HepG2 (cell line): ENCODE data around the gene KLF13. TPM values are rescaled to one million over a fixed set of nuclear protein-coding genes. Genes with fewer than 3 reads are reported as not detected.

ENCODE experiments used
- ATAC-seq: fragments of 200-7000 bp; cut with Tn5 transposase; 3 replicates; pipeline ENCODE4 v1.9.1; 2020; ENCODE audit warnings: mild to moderate bottlenecking, moderate library complexity
- BruUV-seq: library from RNA; stranded (reverse); fragments of 400-500 nt; replicated peaks from 2 replicates; lab custom pipeline; 2021; lab: Mats Ljungman, UMichigan
- CTCF ChIA-PET: fragments of 300-600 bp; formaldehyde crosslinking; extraction: SDS; loops from one replicate; lab custom pipeline; 2021; ENCODE audit warnings: low total read pairs, inconsistent platforms, low intra/inter-chr PET ratio; lab: Yijun Ruan, JAX
- POLR2A ChIA-PET: fragments of 350-600 bp; sonication (Branson Sonifier 250); formaldehyde crosslinking; loops from one replicate; lab custom pipeline; 2020; ENCODE audit warnings: antibody characterized with exemption, inconsistent platforms; lab: Yijun Ruan, JAX
- DNase-seq: peaks from one replicate; pipeline ENCODE4 v3.0.0-alpha.2; 2015; ENCODE audit warnings: low spot score
- FAIRE-seq: peaks from 3 replicates; lab custom pipeline; 2011; peaks lifted over from hg19 to GRCh38; lab: Jason Lieb, UNC
- H2AFZ ChIP-seq: one replicate; pipeline ENCODE4 v1.6.1; 2011; ENCODE audit warnings: low read length, inconsistent platforms
- H3K27ac ChIP-seq: fragments of 300-600 bp; 3 replicates; pipeline ENCODE4 v1.8.0; 2011; ENCODE audit warnings: mixed run types, mild to moderate bottlenecking, mixed read lengths, low read length, inconsistent platforms; ENCODE audit not compliant: insufficient read depth; ENCODE audit errors: extremely low read length
- H3K27me3 ChIP-seq, 2 experiments: fragments of 200-600 bp in 1 of 2; 2 replicates in 1 of 2; 3 replicates in 1 of 2; pipeline versions ENCODE4 v1.6.0 to v1.8.0; 2011; ENCODE audit warnings: low read length in 2 of 2, mild to moderate bottlenecking in 2 of 2, moderate library complexity in 2 of 2, inconsistent platforms in 1 of 2; ENCODE audit not compliant: insufficient read depth in 2 of 2, control insufficient read depth in 1 of 2
- H3K36me3 ChIP-seq, 2 experiments: fragments of 200-600 bp in 1 of 2; replicated peaks in 1 of 2; 2 replicates in 1 of 2; 3 replicates in 1 of 2; pipeline versions ENCODE4 v1.5.1 to v1.8.0; 2011; ENCODE audit warnings: low read length in 2 of 2, inconsistent platforms in 1 of 2; ENCODE audit not compliant: insufficient read depth in 2 of 2, control insufficient read depth in 1 of 2
- H3K4me1 ChIP-seq: 2 replicates; pipeline ENCODE4 v1.5.1; 2012; ENCODE audit warnings: low read length, inconsistent platforms; ENCODE audit not compliant: insufficient read depth
- H3K4me2 ChIP-seq: 2 replicates; pipeline ENCODE4 v1.6.0; 2011; ENCODE audit warnings: low read depth, low read length, inconsistent platforms
- H3K4me3 ChIP-seq, 3 experiments: fragments of 200-600 bp in 1 of 3; sonication (generic), shearing (Covaris generic) in 1 of 3; replicated peaks in 1 of 3; 2 replicates each; pipeline ENCODE4 v1.5.1; 2011 to 2016; ENCODE audit warnings: low read length in 3 of 3, inconsistent platforms in 2 of 3, low read depth in 2 of 3, mild to moderate bottlenecking in 2 of 3, control low read depth in 1 of 3, mixed read lengths in 1 of 3; ENCODE audit not compliant: insufficient read depth in 1 of 3
- H3K79me2 ChIP-seq: one replicate; pipeline ENCODE4 v1.6.1; 2011; ENCODE audit warnings: low read length, inconsistent platforms; ENCODE audit not compliant: insufficient read depth
- H3K9ac ChIP-seq: 2 replicates; pipeline ENCODE4 v1.6.0; 2011; ENCODE audit warnings: mild to moderate bottlenecking, low read depth, low read length, inconsistent platforms; ENCODE audit not compliant: insufficient read depth
- H3K9me3 ChIP-seq: 2 replicates; pipeline ENCODE4 v1.5.1; 2012; ENCODE audit warnings: mild to moderate bottlenecking, low read length
- H4K20me1 ChIP-seq: 2 replicates; pipeline ENCODE4 v1.6.0; 2011; ENCODE audit warnings: inconsistent platforms, mild to moderate bottlenecking, low read length, moderate library complexity; ENCODE audit not compliant: insufficient read depth
- CBX5 ChIP-seq: sonication (generic); formaldehyde crosslinking; IDR thresholded peaks from 2 replicates; pipeline ENCODE4 v1.4.0; 2020; ENCODE audit warnings: missing genetic modification reagents, borderline replicate concordance
- HNRNPUL1 ChIP-seq: fragments of 200-400 bp; formaldehyde crosslinking; IDR thresholded peaks from 2 replicates; pipeline ENCODE4 v1.6.1; 2017; ENCODE audit warnings: low read depth, mild to moderate bottlenecking, low read length, moderate library complexity
- MBD4 ChIP-seq: IDR thresholded peaks from 2 replicates; pipeline ENCODE4 v1.6.1; 2012; ENCODE audit warnings: low read length, inconsistent platforms, borderline replicate concordance
- SAFB2 ChIP-seq: sonication (generic); formaldehyde crosslinking; IDR thresholded peaks from 2 replicates; pipeline ENCODE4 v1.5.1; 2020; ENCODE audit warnings: missing genetic modification reagents, low read depth, mild to moderate bottlenecking, borderline replicate concordance
- SETDB1 ChIP-seq: sonication (generic); formaldehyde crosslinking; IDR thresholded peaks from 2 replicates; pipeline ENCODE4 v1.5.1; 2020; ENCODE audit warnings: missing genetic modification reagents, mild to moderate bottlenecking, borderline replicate concordance
- SRY ChIP-seq: sonication (generic); formaldehyde crosslinking; IDR thresholded peaks from 2 replicates; pipeline ENCODE4 v1.8.0; 2022; ENCODE audit warnings: mild to moderate bottlenecking, missing genetic modification reagents
- TMF1 ChIP-seq: sonication (generic); formaldehyde crosslinking; IDR thresholded peaks from 2 replicates; pipeline ENCODE4 v1.8.1; 2022; ENCODE audit warnings: low read depth, missing genetic modification reagents
- YY1 ChIP-seq: IDR thresholded peaks from 2 replicates; pipeline ENCODE4 v1.6.1; 2011; ENCODE audit warnings: low read length, low read depth, moderate library complexity, mild to moderate bottlenecking; ENCODE audit not compliant: insufficient read depth, insufficient replicate concordance
- ZBTB1 ChIP-seq: sonication (generic); formaldehyde crosslinking; IDR thresholded peaks from 2 replicates; pipeline ENCODE4 v1.4.0; 2020; ENCODE audit warnings: missing genetic modification reagents, borderline replicate concordance
- ZNF343 ChIP-seq: sonication (generic); formaldehyde crosslinking; IDR thresholded peaks from 2 replicates; pipeline ENCODE4 v1.4.0; 2020; ENCODE audit warnings: mild to moderate bottlenecking, missing genetic modification reagents
- ZNF598 ChIP-seq: sonication (generic); formaldehyde crosslinking; IDR thresholded peaks from 2 replicates; pipeline ENCODE4 v1.5.1; 2020; ENCODE audit warnings: mild to moderate bottlenecking, missing genetic modification reagents, borderline replicate concordance
- ZNF788 ChIP-seq: sonication (generic); formaldehyde crosslinking; IDR thresholded peaks from 2 replicates; pipeline ENCODE4 v1.5.0; 2020; ENCODE audit warnings: mild to moderate bottlenecking, missing genetic modification reagents, borderline replicate concordance
- ZZZ3 ChIP-seq: sonication (generic); formaldehyde crosslinking; IDR thresholded peaks from 2 replicates; pipeline ENCODE4 v1.4.0; 2020; ENCODE audit warnings: missing genetic modification reagents, mild to moderate bottlenecking, borderline replicate concordance
- WGBS: methylation state at CpG from one replicate; pipeline ENCODE4 v1.1.6; 2017; ENCODE audit warnings: low lambda C conversion rate; 5-methylcytosine and 5-hydroxymethylcytosine counted together
- in situ Hi-C: cut with HindIII; loops from 2 replicates; pipeline ENCODE4 v1.10.0; 2017; ENCODE audit warnings: low pct_unique_long_range_greater_than_20kb; ENCODE audit not compliant: extremely low pct_ligation_motif_present
- intact Hi-C: fragments of 100-400 bp; cut with micrococcal nuclease; formaldehyde crosslinking; loops from one replicate; pipeline ENCODE4 v1.10.0; 2022; ENCODE audit not compliant: unreplicated experiment
- polyA plus RNA-seq, 8 experiments: library from polyadenylated mRNA; depleted of rRNA in 3 of 8; stranded (reverse) in 7 of 8; unstranded in 1 of 8; fragments of >200 nt; fragmentation: Illumina TruSeq in 4 of 8; extraction: Trizol in 4 of 8; gene quantifications; 2 replicates each; pipeline versions ENCODE4 v1.2.1 to v1.2.3, GENCODE V29; 2011 to 2016; ENCODE audit warnings: low read depth in 4 of 8, missing spikeins in 1 of 8, mixed read lengths in 1 of 8; ENCODE audit not compliant: insufficient read depth in 1 of 8
- total RNA-seq, 5 experiments: library from RNA; depleted of rRNA; stranded (reverse); fragments of >200 nt; fragmentation: Illumina TruSeq; extraction: Trizol; gene quantifications; 2 replicates each; pipeline ENCODE4 v1.2.3, GENCODE V29; 2016; ENCODE audit warnings: low read depth in 1 of 5
- TF ChIP-seq, protein P1 (sequence below): sonication (generic); formaldehyde crosslinking; IDR thresholded peaks from 2 replicates; pipeline ENCODE4 v1.8.0; 2022; ENCODE audit warnings: missing genetic modification reagents, mild to moderate bottlenecking, moderate library complexity, borderline replicate concordance
- TF ChIP-seq, protein P2 (sequence below): sonication (generic); formaldehyde crosslinking; IDR thresholded peaks from 2 replicates; pipeline ENCODE4 v1.4.0; 2020; ENCODE audit warnings: missing genetic modification reagents
- TF ChIP-seq, protein P3 (sequence below): sonication (generic); formaldehyde crosslinking; IDR thresholded peaks from 2 replicates; pipeline ENCODE4 v1.4.0; 2020; ENCODE audit warnings: missing genetic modification reagents, borderline replicate concordance

The KLF13 gene
- total and polyA plus RNA-seq, 2 of the 13 experiments (the other 11 are each of a cell fraction or from before 2014, with no cell fraction given) = 16.8 to 25.1 TPM

DNA sequence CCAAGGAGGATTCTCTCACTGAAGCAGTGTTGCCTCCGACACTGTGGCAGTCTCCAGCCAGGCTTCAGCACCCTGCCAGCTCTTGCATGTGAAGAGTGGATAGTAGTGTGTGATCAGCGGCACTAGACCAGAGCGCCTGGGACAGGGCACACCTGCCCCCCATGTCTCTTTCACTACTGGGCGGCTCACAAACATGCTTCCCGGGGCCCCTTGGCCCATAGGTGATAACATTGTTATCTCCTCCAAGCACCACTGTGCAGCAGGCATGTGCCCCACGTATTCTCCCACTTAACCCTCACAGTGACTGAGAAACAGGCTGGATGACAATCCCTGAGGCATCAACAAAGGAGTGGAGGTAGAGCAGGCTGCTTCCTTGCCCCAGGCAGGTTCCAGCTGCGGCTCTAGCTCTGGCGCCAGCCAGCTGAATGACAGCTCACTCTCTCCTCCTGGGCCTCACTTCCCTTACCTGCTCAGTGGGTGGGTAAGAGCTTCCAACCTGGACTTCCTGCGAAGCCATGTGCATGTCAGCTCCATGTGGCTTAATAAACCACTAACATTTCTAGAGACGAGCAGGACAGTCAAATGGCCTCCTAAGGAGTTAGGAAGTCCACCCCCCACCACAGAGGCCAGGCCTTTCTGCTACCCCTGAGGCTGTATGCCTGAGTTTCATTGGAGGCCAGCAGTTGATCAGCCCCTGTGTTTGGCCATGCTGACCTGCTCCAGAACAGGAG, 37.8 kb downstream of the KLF13 start:
- Histone ChIP-seq H2AFZ (no peak overlapping the region), H3K79me2 (peaks cover 6% of the 10 kb centered on the region), H3K4me3 (no peak overlapping the region), H3K4me1 (peaks cover under 1% of the 10 kb centered on the region; the same call in 1 of the 2 replicates), H3K36me3 (no peaks in the 10 kb centered on the region), H3K27me3 (no peaks in the 10 kb centered on the region; a peak in 1 of 5 replicates), H3K9ac (no peak overlapping the region), H3K4me2 (no peak overlapping the region), H3K9me3 (no peaks in the 10 kb centered on the region), H3K27ac (no peak overlapping the region), H4K20me1 (no peaks in the 10 kb centered on the region; the same call in none of the 2 replicates)
- in situ Hi-C loops (no loop called here), intact Hi-C loops (no loop called here)
- no TSS peak for BruUV-seq
- FAIRE-seq (no peak), DNase-seq (no peak), ATAC-seq (no peak)
- TF ChIP-seq YY1 (no peak), ZBTB1 (CRISPR knock-in tag) (no peak), ZZZ3 (CRISPR knock-in tag) (no peak), MBD4 (no peak), ZNF343 (CRISPR knock-in tag) (no peak), SETDB1 (CRISPR knock-in tag) (no peak), TMF1 (CRISPR knock-in tag) (no peak), HNRNPUL1 (no peak), CBX5 (no peak), ZNF788 (CRISPR knock-in tag) (no peak), SAFB2 (CRISPR knock-in tag) (no peak), ZNF598 (CRISPR knock-in tag) (no peak), SRY (CRISPR knock-in tag) (no peak)
- TF ChIP-seq, protein P1, sequence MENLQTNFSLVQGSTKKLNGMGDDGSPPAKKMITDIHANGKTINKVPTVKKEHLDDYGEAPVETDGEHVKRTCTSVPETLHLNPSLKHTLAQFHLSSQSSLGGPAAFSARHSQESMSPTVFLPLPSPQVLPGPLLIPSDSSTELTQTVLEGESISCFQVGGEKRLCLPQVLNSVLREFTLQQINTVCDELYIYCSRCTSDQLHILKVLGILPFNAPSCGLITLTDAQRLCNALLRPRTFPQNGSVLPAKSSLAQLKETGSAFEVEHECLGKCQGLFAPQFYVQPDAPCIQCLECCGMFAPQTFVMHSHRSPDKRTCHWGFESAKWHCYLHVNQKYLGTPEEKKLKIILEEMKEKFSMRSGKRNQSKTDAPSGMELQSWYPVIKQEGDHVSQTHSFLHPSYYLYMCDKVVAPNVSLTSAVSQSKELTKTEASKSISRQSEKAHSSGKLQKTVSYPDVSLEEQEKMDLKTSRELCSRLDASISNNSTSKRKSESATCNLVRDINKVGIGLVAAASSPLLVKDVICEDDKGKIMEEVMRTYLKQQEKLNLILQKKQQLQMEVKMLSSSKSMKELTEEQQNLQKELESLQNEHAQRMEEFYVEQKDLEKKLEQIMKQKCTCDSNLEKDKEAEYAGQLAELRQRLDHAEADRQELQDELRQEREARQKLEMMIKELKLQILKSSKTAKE = no peak
- TF ChIP-seq, protein P2, sequence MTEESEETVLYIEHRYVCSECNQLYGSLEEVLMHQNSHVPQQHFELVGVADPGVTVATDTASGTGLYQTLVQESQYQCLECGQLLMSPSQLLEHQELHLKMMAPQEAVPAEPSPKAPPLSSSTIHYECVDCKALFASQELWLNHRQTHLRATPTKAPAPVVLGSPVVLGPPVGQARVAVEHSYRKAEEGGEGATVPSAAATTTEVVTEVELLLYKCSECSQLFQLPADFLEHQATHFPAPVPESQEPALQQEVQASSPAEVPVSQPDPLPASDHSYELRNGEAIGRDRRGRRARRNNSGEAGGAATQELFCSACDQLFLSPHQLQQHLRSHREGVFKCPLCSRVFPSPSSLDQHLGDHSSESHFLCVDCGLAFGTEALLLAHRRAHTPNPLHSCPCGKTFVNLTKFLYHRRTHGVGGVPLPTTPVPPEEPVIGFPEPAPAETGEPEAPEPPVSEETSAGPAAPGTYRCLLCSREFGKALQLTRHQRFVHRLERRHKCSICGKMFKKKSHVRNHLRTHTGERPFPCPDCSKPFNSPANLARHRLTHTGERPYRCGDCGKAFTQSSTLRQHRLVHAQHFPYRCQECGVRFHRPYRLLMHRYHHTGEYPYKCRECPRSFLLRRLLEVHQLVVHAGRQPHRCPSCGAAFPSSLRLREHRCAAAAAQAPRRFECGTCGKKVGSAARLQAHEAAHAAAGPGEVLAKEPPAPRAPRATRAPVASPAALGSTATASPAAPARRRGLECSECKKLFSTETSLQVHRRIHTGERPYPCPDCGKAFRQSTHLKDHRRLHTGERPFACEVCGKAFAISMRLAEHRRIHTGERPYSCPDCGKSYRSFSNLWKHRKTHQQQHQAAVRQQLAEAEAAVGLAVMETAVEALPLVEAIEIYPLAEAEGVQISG (CRISPR knock-in tag) = no peak
- TF ChIP-seq, protein P3, sequence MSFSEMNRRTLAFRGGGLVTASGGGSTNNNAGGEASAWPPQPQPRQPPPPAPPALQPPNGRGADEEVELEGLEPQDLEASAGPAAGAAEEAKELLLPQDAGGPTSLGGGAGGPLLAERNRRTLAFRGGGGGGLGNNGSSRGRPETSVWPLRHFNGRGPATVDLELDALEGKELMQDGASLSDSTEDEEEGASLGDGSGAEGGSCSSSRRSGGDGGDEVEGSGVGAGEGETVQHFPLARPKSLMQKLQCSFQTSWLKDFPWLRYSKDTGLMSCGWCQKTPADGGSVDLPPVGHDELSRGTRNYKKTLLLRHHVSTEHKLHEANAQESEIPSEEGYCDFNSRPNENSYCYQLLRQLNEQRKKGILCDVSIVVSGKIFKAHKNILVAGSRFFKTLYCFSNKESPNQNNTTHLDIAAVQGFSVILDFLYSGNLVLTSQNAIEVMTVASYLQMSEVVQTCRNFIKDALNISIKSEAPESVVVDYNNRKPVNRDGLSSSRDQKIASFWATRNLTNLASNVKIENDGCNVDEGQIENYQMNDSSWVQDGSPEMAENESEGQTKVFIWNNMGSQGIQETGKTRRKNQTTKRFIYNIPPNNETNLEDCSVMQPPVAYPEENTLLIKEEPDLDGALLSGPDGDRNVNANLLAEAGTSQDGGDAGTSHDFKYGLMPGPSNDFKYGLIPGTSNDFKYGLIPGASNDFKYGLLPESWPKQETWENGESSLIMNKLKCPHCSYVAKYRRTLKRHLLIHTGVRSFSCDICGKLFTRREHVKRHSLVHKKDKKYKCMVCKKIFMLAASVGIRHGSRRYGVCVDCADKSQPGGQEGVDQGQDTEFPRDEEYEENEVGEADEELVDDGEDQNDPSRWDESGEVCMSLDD (CRISPR knock-in tag) = no peak
- WGBS = 88% methylated on average over 4 of the region's 10 CpGs
- POLR2A ChIA-PET = no interaction called here
- CTCF ChIA-PET = no interaction called here
